ENCODE data around the gene DNAJC10.
"Not testable (repeated sequence)": the region's sequence is repeated elsewhere in the genome, so short reads cannot be mapped to it uniquely, and the experiment has no call there.

Gene DNAJC10

GRCh38 chr2:182779323-182779722 lies 63.3 kb downstream of the DNAJC10 start:
- Mint-ChIP-seq H3K4me3 (no peak overlapping the region), H3K4me1 (no peaks in the 10 kb centered on the region), H3K27ac (no peak overlapping the region), H3K9me3 (peaks cover 19% of the 10 kb centered on the region), H3K36me3 (ENCODE audit: low read depth) (peaks cover 67% of the 10 kb centered on the region), H3K27me3 (ENCODE audit: low read depth, poor library complexity) (no peaks in the 10 kb centered on the region)
- no peak for DNase-seq
- no peak for TF ChIP-seq CTCF (IDR thresholded peaks at IDR 0.05)

GRCh38 chr2:182781099-182781498 lies 65.0 kb downstream of the DNAJC10 start:
- not testable (repeated sequence) for H3K27me3 Mint-ChIP-seq (ENCODE audit: low read depth, poor library complexity); H3K27ac Mint-ChIP-seq; H3K4me3 Mint-ChIP-seq; DNase-seq; H3K4me1 Mint-ChIP-seq
- Mint-ChIP-seq H3K36me3 (ENCODE audit: low read depth) (peaks cover 50% of the 10 kb centered on the region), H3K9me3 (peaks cover 19% of the 10 kb centered on the region)

- Mint-ChIP-seq H3K9me3 (peaks cover 19% of the 10 kb centered on the region), H3K36me3 (ENCODE audit: low read depth) (peaks cover 48% of the 10 kb centered on the region)
- not testable (repeated sequence) for DNase-seq; H3K4me3 Mint-ChIP-seq; H3K4me1 Mint-ChIP-seq; H3K27me3 Mint-ChIP-seq (ENCODE audit: low read depth, poor library complexity); H3K27ac Mint-ChIP-seq
These were observed 66.6 kb downstream of the DNAJC10 start for GRCh38 chr2:182782686-182783085.

- Mint-ChIP-seq H3K36me3 (ENCODE audit: low read depth) (peaks cover 45% of the 10 kb centered on the region), H3K27me3 (ENCODE audit: low read depth, poor library complexity) (no peaks in the 10 kb centered on the region), H3K4me3 (no peak overlapping the region), H3K4me1 (no peaks in the 10 kb centered on the region), H3K27ac (no peak overlapping the region), H3K9me3 (peaks cover 19% of the 10 kb centered on the region)
- no peak for TF ChIP-seq CTCF (IDR thresholded peaks at IDR 0.05)
- no peak for DNase-seq
These were observed 68.1 kb downstream of the DNAJC10 start for GRCh38 chr2:182784058-182784706.

GRCh38 chr2:182784777-182785176 lies 68.7 kb downstream of the DNAJC10 start:
- Mint-ChIP-seq H3K27me3 (ENCODE audit: low read depth, poor library complexity) (no peaks in the 10 kb centered on the region), H3K4me1 (no peaks in the 10 kb centered on the region), H3K36me3 (ENCODE audit: low read depth) (peaks cover 41% of the 10 kb centered on the region), H3K4me3 (no peak overlapping the region), H3K27ac (no peak overlapping the region), H3K9me3 (peaks cover 19% of the 10 kb centered on the region)
- DNase-seq, result no peak
- peak; percentile 46 for TF ChIP-seq CTCF (IDR thresholded peaks at IDR 0.05)

GRCh38 chr2:182792441-182792840 lies 76.4 kb downstream of the DNAJC10 start:
- peaks cover 9% of the 10 kb centered on the region for H3K36me3 Mint-ChIP-seq (ENCODE audit: low read depth)
- H3K9me3 Mint-ChIP-seq, result no peaks in the 10 kb centered on the region
- DNase-seq, result no peak
- no peak overlapping the region for H3K4me3 Mint-ChIP-seq
- H3K4me1 Mint-ChIP-seq, result no peaks in the 10 kb centered on the region
- H3K27ac Mint-ChIP-seq, result no peak overlapping the region
- no peak for TF ChIP-seq CTCF (IDR thresholded peaks at IDR 0.05)
- H3K27me3 Mint-ChIP-seq (ENCODE audit: low read depth, poor library complexity), result peaks cover 8% of the 10 kb centered on the region

GRCh38 chr2:182798736-182799135 lies 82.7 kb downstream of the DNAJC10 start:
- Mint-ChIP-seq H3K27me3 (ENCODE audit: low read depth, poor library complexity) (peaks cover 12% of the 10 kb centered on the region), H3K36me3 (ENCODE audit: low read depth) (no peaks in the 10 kb centered on the region), H3K4me3 (no peak overlapping the region), H3K27ac (no peak overlapping the region), H3K4me1 (peaks cover 16% of the 10 kb centered on the region), H3K9me3 (no peaks in the 10 kb centered on the region)
- DNase-seq, result no peak
- no peak for TF ChIP-seq CTCF (IDR thresholded peaks at IDR 0.05)
